Measurements from ENCODE around the gene EGFL7. TPM values are rescaled to one million over a fixed set of nuclear protein-coding genes. Genes with fewer than 3 reads are reported as not detected.

Gene EGFL7
- total and polyA plus RNA-seq, 2 of the 8 experiments (the other 6 are each of a cell fraction or from before 2014, with no cell fraction given): 37.8 to 53.4 TPM

DNA sequence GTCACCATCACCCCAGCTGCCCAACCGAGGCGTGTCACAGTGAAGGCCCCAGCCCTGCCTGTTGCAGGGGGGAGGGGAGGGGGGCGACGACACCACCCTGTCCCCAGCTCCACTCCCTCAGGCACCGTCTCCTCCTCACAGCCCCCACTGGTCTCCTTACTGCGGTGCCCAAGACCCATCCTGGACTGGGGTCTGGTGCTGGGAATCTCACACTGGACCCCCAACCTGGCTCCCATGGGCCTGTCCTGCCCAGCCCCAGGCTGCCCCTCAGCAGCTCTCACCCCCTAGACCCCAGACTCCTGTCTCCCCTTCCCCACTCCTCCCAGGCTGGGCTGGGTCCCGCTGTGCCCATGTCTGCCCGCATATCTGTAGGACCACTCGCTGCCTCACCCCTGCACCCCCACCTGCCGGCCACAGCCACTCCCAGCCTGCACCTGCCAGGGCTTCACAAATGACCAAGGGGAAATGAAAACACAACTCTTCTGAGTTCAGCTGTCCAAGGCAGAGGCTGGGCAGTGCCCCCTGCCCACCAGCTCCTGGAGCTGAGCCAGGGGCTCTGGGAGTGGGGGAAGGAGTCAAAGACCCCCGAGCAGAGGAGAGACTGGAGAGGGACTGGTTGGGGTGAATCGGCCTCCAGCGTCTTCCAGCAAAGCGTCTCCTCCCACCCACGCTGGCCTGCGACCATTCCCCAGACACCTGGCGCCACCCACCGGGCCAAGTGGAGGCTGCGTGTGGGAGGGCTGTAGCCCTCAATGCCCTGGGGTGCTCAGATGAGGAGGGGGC is 32.6 kb upstream of the EGFL7 start (continued):
- TF ChIP-seq BCL11A (IDR thresholded peaks at IDR 0.05; ENCODE audit: low read depth in 2 of 2, low read length in 2 of 2) (no peak), JUN (IDR thresholded peaks at IDR 0.05; ENCODE audit: low read depth, low read length) (no peak), SIX5 (IDR thresholded peaks at IDR 0.05; ENCODE audit: low read depth, low read length) (no peak), CHD7 (IDR thresholded peaks at IDR 0.05; ENCODE audit: insufficient replicate concordance, low read length) (no peak), YY1 (IDR thresholded peaks at IDR 0.05; ENCODE audit: low read depth, low read length) (no peak), SIRT6 (IDR thresholded peaks at IDR 0.05; ENCODE audit: low read length) (no peak), SRF (IDR thresholded peaks at IDR 0.05; ENCODE audit: low read depth, low read length) (no peak), NANOG (IDR thresholded peaks at IDR 0.05; ENCODE audit: insufficient read depth, low read depth, low read length, poor library complexity, severe bottlenecking) (no peak), SAP30 (IDR thresholded peaks at IDR 0.05; ENCODE audit: insufficient read depth, insufficient replicate concordance, low read length) (no peak)
- TF ChIP-seq, protein P1, sequence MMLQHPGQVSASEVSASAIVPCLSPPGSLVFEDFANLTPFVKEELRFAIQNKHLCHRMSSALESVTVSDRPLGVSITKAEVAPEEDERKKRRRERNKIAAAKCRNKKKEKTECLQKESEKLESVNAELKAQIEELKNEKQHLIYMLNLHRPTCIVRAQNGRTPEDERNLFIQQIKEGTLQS (IDR thresholded peaks at IDR 0.05; ENCODE audit: insufficient read depth, low read depth, low read length): no peak
